Activated naive CD8-positive, alpha-beta T cell treated with anti-CD3 and anti-CD28 coated beads for 36 hours (primary cell): ENCODE measurements around the gene PTDSS2. TPM values are rescaled to one million over a fixed set of nuclear protein-coding genes. Genes with fewer than 3 reads are reported as not detected.
"Not testable (repeated sequence)": the region's sequence is repeated elsewhere in the genome, so short reads cannot be mapped to it uniquely, and the experiment has no call there.

Source experiments
- DNase-seq: peaks from one replicate; pipeline ENCODE4 v3.0.0; 2021
- H3K27ac Mint-ChIP-seq: one replicate; pipeline ENCODE4 v1.8.0; 2022; ENCODE audit warnings: mild to moderate bottlenecking, moderate library complexity, mixed read lengths
- H3K27me3 Mint-ChIP-seq: one replicate; pipeline ENCODE4 v1.8.0; 2022; ENCODE audit warnings: mild to moderate bottlenecking, mixed read lengths
- H3K36me3 Mint-ChIP-seq: one replicate; pipeline ENCODE4 v1.8.0; 2021; ENCODE audit warnings: mild to moderate bottlenecking, mixed read lengths
- H3K4me1 Mint-ChIP-seq: one replicate; pipeline ENCODE4 v1.8.0; 2021; ENCODE audit warnings: mixed read lengths
- H3K4me3 Mint-ChIP-seq: one replicate; pipeline ENCODE4 v1.8.0; 2022; ENCODE audit warnings: mild to moderate bottlenecking, moderate library complexity, mixed read lengths
- H3K9me3 Mint-ChIP-seq: one replicate; pipeline ENCODE4 v1.8.0; 2022; ENCODE audit warnings: mixed read lengths
- total RNA-seq, 2 experiments: library from RNA; stranded (reverse); gene quantifications; one replicate each; pipeline ENCODE4 v1.2.3, GENCODE V29; 2021

PTDSS2 gene
- total RNA-seq, 2 experiments from 2014 or later = 17.3 to 18.2 TPM

- H3K27me3 Mint-ChIP-seq = no peaks in the 10 kb centered on the region
- H3K36me3 Mint-ChIP-seq = peaks cover 17% of the 10 kb centered on the region
- H3K27ac Mint-ChIP-seq = no peak overlapping the region
- H3K4me1 Mint-ChIP-seq = peaks cover 22% of the 10 kb centered on the region
- H3K9me3 Mint-ChIP-seq = no peaks in the 10 kb centered on the region
- peak overlapping the region; percentile 14 for H3K4me3 Mint-ChIP-seq
- DNase-seq = no peak
Measured at GRCh38 chr11:503179-503981, 53.3 kb downstream of the PTDSS2 start.

DNA sequence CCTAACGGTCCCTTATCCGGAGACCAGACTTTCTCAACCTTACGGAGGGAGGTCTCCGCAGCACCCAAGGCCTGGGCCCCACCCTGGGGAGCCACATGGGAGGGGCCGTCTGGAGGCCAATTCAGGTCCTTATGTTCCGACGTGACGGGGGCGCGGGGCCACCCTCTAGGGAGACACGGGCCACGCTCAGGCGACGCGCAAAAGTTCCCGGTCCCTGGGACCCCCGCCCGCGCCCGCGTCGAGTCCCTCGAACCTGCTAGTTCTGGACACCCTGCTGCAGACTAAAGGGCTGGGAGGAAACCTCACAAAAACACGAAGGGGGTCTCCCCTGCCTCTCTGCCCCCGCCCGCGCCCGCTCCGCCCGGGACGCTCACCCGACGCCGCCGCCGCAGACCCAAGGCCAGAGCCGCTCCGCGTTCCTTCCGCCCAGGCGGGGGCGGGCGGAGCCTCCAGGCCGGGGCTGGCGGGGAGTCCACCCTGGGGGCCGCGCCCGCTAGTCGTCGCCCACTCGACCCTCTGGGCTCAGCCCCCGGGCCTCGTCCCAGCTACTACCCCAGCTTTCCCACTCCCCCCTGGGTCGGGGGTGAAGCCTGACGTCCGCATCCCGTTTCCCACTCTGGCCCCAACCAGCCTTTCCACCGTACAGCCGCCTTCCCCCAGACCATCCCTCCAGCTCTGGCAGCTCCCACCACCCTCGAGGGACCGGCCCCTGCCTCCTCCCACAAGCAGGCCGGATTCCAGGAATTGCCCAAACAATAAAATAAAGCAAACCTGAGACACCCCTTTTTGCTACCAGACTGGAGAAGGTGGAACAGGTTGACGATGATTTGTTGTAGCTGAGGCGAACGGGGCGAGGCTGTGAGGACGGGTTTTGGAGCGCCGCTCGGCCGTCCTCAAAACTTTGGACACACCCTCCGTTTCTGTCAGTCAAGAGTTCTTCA, 54.2 kb downstream of the PTDSS2 start:
- peak overlapping the region; percentile 60 for H3K27ac Mint-ChIP-seq
- H3K36me3 Mint-ChIP-seq = peaks cover 19% of the 10 kb centered on the region
- H3K27me3 Mint-ChIP-seq = no peaks in the 10 kb centered on the region
- H3K4me3 Mint-ChIP-seq = peak overlapping the region; percentile 96
- peaks cover 22% of the 10 kb centered on the region for H3K4me1 Mint-ChIP-seq
- peak; percentile 33 for DNase-seq
- no peaks in the 10 kb centered on the region for H3K9me3 Mint-ChIP-seq

DNA sequence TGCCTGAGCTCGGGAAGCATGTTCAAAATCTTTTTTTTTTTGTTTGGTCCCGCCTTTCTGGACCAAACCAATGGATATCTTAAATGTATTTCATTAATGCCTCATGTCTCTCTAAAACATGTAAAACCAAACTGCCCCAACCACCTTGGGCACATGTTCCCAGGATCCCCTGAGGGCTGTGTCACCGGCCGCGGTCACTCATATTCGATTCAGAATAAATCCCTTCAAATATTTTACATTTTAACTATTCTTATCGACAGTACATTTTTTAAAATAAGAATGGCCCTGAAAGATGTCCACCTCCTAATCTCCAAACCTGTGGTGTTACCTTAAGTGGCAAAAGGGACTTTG, 54.9 kb downstream of the PTDSS2 start:
- H3K27ac Mint-ChIP-seq = peak overlapping the region; percentile 100
- no peak for DNase-seq
- peaks cover 21% of the 10 kb centered on the region for H3K36me3 Mint-ChIP-seq
- peak overlapping the region; percentile 96 for H3K4me3 Mint-ChIP-seq
- no peaks in the 10 kb centered on the region for H3K27me3 Mint-ChIP-seq
- no peaks in the 10 kb centered on the region for H3K9me3 Mint-ChIP-seq
- peaks cover 22% of the 10 kb centered on the region for H3K4me1 Mint-ChIP-seq

- Mint-ChIP-seq H3K36me3 (peaks cover 28% of the 10 kb centered on the region), H3K27ac (peak overlapping the region; percentile 100), H3K9me3 (no peaks in the 10 kb centered on the region), H3K4me1 (peaks cover 22% of the 10 kb centered on the region), H3K27me3 (no peaks in the 10 kb centered on the region), H3K4me3 (peak overlapping the region; percentile 96)
- DNase-seq = peak; percentile 97
Measured at GRCh38 chr11:506238-506994, 56.3 kb downstream of the PTDSS2 start.

DNA sequence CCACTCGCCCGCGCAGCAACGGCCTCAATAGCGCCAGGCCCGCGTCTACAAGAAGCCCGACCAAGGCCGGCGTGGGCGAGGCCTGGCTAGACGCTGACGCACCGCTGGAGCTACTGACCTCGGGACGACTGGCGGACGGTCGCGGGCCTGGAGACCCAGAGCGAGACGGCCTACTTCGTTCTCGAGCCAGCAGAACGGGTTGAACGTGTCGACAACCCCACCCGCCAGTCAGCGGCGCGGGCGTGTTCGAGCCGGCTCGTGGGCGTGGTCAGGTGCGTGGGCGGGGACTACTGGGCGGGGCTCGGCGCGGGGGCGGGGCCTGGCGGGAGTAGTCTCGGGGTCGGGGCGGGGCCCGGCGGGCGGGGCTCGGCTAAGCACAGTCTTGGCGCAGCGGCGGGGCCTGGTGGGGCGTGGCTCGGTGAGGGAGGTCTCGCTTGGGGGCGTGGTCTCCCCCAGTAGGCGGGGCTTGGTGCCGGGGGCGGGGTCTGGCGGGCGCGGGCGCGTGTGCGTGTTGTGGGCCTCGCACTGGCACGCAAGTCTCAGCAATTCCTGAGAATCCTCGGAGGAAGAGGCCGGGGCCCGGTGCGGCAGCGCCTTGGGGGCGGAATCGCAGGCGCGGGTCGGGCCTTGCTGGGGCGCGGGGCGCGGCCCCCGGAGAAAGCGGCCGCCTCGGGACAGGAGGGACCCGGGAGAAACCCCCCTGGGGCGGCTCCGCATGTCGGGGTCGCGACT, 57.1 kb downstream of the PTDSS2 start, which contains the start of gene RNH1:
Gene RNH1, minus strand, starts transcription at position 248 of the 732 bp plus-strand sequence. CDS start 5,080 bp downstream, outside the sequence.
- H3K27me3 Mint-ChIP-seq = no peaks in the 10 kb centered on the region
- peak within 1 kb of the TSS; percentile 96 for H3K4me3 Mint-ChIP-seq
- H3K4me1 Mint-ChIP-seq = peaks cover 22% of the 10 kb centered on the region
- DNase-seq = peak; percentile 99
- H3K9me3 Mint-ChIP-seq = no peaks in the 10 kb centered on the region
- peak within 1 kb of the TSS; percentile 100 for H3K27ac Mint-ChIP-seq
- H3K36me3 Mint-ChIP-seq = peaks cover 31% of the 10 kb centered on the region

DNA sequence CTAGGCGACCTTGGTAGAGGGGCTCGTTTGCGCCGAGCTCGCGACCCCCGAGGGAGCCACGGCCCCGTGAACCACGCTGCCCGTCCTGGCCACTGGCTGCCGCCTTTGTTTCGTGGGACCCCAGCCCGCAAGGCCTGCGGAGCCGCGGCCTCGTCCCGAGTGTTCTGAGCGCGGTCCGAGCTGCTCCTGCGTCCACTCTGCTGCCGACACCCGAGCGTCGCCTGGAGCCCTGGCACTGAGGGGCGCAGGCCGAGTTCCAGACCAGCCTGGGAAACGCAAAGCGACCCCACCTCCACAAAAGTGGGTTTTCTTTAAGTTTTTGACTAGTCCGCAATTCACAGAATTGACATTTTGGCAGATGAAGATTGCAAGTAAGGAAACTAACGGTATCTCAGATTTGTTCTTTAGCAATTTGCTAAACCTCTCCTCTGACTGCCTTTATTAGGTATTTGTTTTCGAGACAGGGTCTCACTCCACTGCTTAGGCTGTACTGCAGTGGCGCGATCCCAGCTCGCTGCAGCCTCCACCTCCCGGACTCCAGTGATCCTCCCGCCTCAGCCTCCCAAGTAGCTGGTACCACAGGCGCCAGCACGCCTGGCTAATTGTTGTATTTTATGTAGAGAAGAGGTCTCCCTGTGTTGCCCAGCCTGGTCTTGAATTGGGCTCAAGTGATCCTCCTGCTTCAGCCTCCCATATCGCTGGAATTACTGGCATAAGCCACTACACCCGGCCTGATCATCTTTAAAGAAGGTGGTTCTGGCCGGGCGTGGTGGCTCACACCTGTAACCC, 57.8 kb downstream of the PTDSS2 start:
- H3K27ac Mint-ChIP-seq = peak overlapping the region; percentile 68
- peaks cover 22% of the 10 kb centered on the region for H3K4me1 Mint-ChIP-seq
- no peaks in the 10 kb centered on the region for H3K9me3 Mint-ChIP-seq
- peak overlapping the region; percentile 96 for H3K4me3 Mint-ChIP-seq
- peaks cover 33% of the 10 kb centered on the region for H3K36me3 Mint-ChIP-seq
- DNase-seq = no peak
- no peaks in the 10 kb centered on the region for H3K27me3 Mint-ChIP-seq

DNA sequence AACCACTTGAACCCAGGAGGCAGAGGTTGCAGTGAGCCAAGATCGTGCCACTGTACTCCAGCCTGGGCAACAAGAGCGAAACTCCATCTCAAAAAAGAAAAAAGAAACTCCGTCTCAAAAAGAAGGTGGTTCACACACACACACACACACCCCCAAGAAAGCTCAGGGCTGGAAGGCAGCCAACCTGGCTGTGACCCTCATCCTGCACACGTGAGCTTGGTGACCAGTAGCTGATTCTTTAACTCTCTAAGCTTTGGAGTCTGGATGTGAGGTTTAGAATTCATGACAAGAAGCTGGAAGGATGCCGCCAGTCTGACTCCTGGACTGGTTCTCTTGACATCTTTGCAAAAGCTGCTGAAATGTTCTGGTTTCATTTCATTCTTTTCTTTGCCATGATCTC, 58.9 kb downstream of the PTDSS2 start:
- H3K4me3 Mint-ChIP-seq = no peak overlapping the region

GRCh38 chr11:512761-513595, 62.9 kb downstream of the PTDSS2 start:
- Mint-ChIP-seq H3K27me3 (no peaks in the 10 kb centered on the region), H3K27ac (no peak overlapping the region), H3K4me1 (peaks cover 3% of the 10 kb centered on the region), H3K9me3 (no peaks in the 10 kb centered on the region), H3K4me3 (no peak overlapping the region), H3K36me3 (peaks cover 44% of the 10 kb centered on the region)
- no peak for DNase-seq

More for the DNA sequence above, 58.9 kb downstream of the PTDSS2 start:
- Mint-ChIP-seq H3K4me1 (peaks cover 20% of the 10 kb centered on the region), H3K27ac (no peak overlapping the region), H3K27me3 (no peaks in the 10 kb centered on the region), H3K9me3 (no peaks in the 10 kb centered on the region), H3K36me3 (peaks cover 36% of the 10 kb centered on the region)
- DNase-seq = no peak

- no peak for DNase-seq
- Mint-ChIP-seq H3K27me3 (no peaks in the 10 kb centered on the region), H3K4me1 (peaks cover 4% of the 10 kb centered on the region), H3K4me3 (no peak overlapping the region), H3K36me3 (peaks cover 41% of the 10 kb centered on the region), H3K9me3 (no peaks in the 10 kb centered on the region), H3K27ac (no peak overlapping the region)
Measured at GRCh38 chr11:514606-515005, 64.5 kb downstream of the PTDSS2 start.

- peaks cover 36% of the 10 kb centered on the region for H3K36me3 Mint-ChIP-seq
- H3K27me3 Mint-ChIP-seq = no peaks in the 10 kb centered on the region
- H3K4me1 Mint-ChIP-seq = peaks cover 4% of the 10 kb centered on the region
- DNase-seq = no peak
- no peak overlapping the region for H3K27ac Mint-ChIP-seq
- H3K4me3 Mint-ChIP-seq = no peak overlapping the region
- no peaks in the 10 kb centered on the region for H3K9me3 Mint-ChIP-seq
Measured at GRCh38 chr11:515131-515530, 65.1 kb downstream of the PTDSS2 start.

DNA sequence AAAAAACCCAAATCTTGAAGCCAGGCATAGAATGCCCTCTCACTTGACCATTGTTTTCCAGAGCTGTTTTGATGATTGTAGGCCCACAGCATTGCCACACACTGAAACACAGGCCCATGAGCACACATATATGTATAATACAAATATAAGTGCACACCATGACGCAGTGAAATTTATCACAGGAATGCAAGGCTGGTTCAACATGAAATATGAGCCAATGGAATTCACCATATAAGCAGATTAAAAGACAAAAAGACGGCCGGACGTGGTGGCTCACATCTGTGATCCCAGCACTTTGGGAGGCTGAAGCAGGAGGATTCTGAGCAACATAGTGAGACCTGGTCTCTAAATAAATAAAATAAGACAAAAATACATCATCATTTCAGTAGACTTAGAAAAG, 66.3 kb downstream of the PTDSS2 start:
- peaks cover 4% of the 10 kb centered on the region for H3K4me1 Mint-ChIP-seq
- H3K4me3 Mint-ChIP-seq = no peak overlapping the region
- no peak overlapping the region for H3K27ac Mint-ChIP-seq
- no peaks in the 10 kb centered on the region for H3K27me3 Mint-ChIP-seq
- no peak for DNase-seq
- H3K36me3 Mint-ChIP-seq = peaks cover 32% of the 10 kb centered on the region
- no peaks in the 10 kb centered on the region for H3K9me3 Mint-ChIP-seq

- not testable (repeated sequence) for H3K27ac Mint-ChIP-seq, H3K9me3 Mint-ChIP-seq, DNase-seq, H3K4me1 Mint-ChIP-seq, H3K27me3 Mint-ChIP-seq, H3K4me3 Mint-ChIP-seq
- H3K36me3 Mint-ChIP-seq = peaks cover 29% of the 10 kb centered on the region
Measured at GRCh38 chr11:516918-517685, 67.0 kb downstream of the PTDSS2 start.
